Stimulated activated CD8-positive, alpha-beta memory T cell treated with anti-CD3 and anti-CD28 coated beads, Interleukin-4, amount 100 ng/mL, for 1 hour (primary cell): Measurements from ENCODE around the gene RNF115.
"Not testable (repeated sequence)": the region's sequence is repeated elsewhere in the genome, so short reads cannot be mapped to it uniquely, and the experiment has no call there.

ENCODE experiments used
- DNase-seq, 2 donors: peaks; one replicate each; pipeline ENCODE4 v3.0.0-alpha.2; 2020; ENCODE audit warnings: low read depth in 2 of 2, low spot score in 1 of 2

Gene RNF115

DNA sequence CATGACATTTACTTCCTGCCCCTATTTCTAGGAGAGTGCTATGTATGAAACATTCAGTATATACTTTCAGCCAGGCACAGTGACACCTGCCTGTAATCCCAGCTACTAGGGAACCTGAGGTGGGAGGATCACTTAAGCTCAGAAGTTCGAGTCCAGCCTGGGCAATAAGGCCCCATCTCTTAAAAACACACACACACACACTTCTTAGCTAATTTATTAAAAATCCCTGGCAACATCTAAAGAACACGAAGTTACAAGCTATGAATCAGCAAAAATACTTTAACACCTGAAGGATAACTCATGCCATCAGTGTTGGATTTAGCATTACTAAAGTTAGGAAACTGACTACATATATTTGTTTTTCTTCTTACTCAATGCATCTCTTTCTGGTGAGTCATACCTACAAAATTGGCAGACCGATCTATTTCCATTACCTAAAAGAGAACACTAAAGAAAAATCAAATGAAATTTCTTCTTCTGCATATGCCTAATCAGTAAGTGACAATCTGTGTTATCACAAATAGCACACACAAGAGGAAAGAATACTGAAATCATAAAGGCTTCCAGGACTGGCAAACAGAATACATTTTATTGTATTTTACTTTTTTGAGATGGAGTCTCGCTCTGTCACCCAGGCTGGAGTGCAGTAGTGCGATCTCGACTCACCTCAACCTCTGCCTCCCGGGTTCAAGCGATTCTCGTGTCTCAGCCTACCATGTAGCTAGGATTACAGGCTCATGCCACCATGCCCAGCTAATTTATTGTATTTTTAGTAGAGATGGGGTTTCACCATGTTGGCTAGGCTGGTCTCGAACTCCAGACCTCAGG is 41.4 kb downstream of the RNF115 start:
- DNase-seq, result no peak

DNA sequence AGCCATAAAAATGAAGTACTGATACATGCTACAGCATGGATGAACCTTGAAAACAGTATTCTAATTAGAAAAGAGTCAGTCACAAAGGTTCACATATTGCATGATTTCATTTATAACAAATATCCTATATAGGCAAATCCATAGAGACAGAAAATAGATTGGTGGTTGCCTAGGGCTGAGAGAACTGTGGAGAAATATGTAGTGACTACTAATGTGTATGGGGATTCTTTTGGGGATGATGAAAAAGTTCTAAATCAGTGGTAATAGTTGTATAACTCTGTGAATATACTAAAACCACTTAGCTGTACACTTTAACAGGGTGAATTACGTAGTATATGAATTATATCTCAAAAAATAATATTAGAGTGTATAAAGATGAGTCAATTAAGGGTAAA is 45.8 kb downstream of the RNF115 start:
- no peak for DNase-seq

DNA sequence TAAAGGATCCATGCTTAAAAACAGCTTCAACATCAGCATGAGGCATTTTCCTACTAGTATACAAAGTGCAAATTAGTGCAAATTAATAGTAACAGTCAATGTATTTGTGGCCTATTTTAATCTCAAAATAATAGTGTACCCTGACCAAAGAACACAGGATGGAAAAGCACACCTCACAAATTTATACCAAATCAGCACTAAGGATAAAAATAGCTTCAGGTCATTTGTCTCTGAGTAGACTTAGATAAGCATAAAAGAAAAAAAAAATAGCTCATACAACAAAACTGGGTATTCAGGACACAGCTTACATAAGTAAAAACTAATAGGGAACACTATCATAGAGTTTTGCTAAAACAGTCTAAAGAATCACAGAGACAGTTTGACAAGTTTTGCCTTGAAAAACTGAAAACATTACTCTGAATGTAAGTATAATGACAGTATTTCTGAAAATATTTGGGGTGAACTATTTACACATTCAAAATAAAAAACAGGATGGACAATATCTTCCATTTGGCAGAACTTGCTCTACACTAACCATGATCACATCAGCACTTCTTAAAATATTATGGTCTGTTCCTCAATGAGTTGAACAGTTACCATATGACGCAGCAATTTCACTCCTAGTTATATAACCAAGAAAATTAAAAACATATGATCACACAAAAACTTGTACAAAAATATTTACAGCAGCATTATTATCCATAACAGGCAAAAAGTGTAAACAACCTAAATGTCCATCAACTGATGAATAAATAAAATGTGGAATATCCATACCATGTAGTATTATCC is 46.3 kb downstream of the RNF115 start:
- DNase-seq, result no peak

DNA sequence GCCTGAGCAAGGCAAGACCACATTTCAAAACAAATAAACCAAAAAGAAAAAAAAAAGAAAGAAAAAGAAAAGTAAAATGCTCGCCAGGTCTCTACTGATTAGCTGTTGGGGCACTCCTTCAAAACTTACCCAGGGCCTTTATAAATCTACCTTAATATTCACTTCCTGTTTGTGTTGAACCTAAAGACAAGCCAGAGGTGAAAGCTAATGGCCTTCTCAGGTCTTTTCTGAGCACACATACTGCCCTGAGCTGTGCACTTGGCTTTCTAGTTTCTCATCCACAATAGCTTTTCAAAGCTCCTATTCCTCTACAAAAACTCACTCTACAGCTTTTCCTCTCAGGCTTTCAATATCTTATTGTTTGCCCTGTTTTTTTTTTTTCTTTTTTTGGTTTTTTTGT is 50.5 kb downstream of the RNF115 start:
- no peak for DNase-seq

DNA sequence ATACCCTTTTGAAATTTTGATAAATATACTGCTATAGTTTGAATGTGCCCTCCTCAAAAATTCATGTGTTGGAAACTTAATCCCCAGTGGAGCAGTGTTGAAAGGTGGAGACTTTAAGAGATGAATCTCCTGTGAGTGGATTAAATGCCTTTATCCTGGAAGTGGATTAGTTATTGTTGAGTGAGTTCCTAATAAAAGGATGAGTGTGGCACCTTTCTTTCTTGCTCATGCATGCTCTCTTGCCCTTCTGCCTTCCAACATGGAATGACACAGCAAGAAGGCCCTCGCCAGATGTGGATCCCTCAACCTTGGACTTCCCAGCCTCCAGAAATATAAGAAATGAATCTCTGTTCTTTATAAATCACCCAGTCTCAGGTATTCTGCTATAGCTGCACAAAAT is 52.8 kb downstream of the RNF115 start:
- no peak for DNase-seq

DNA sequence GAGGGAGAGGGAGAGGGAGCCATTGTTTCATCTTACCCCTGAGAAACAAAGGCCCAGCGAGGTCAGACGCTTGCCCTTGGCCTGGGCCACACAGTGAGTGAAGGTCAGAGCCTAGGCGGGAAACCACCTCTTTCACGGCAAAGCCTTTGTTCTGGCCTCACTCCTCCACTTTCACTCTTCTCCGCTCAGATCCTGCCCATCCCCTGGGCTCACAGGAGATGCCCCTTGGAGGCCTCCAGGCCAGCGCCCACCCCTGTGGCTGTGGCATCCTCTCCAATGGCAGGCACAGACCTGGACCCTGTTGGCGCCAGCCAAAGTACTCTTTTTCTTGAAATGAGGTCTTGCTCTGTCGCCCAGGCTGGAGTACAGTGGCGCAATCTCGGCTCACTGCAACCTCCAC is 55.9 kb downstream of the RNF115 start:
- DNase-seq, result not testable (repeated sequence)

DNA sequence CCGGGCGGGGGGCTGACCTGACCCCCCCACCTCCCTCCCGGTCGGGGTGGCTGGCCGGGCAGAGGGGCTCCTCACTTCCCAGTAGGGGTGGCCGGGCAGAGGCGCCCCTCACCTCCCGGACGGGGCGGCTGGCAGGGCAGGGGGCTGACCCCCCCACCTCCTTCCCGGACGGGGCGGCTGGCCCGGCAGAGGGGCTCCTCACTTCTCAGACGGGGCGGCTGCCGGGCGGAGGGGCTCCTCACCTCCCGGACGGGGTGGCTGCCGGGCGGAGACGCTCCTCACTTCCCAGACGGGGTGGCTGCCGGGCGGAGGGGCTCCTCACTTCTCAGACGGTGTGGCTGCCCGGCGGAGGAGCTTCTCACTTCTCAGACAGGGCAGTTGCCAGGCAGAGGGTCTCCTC is 57.0 kb downstream of the RNF115 start:
- not testable (repeated sequence) for DNase-seq

DNA sequence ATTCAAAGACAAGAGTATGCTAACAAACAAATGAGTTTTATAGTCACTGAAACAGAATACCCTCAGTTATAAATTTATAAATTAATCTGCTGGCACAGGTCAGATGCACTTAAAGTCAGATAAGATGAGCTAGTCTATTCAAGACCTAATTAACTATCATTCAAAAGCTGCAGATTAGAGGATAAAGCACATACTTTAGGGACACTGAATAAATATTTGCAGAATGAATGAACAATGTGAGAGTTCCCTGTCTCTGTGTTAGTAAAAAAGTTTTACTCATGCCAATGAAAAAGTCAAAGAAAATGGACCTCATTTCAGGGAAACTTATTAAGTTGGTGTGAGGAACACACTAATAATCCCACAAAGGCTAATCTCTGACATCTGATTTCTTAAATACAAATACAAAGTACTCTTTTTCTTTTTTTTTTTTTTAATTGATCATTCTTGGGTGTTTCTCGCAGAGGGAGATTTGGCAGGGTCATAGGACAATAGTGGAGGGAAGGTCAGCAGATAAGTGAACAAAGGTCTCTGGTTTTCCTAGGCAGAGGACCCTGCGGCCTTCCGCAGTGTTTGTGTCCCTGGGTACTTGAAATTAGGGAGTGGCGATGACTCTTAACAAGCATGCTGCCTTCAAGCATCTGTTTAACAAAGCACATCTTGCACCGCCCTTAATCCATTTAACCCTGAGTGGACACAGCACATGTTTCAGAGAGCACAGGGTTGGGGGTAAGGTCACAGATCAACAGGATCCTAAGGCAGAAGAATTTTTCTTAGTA is 58.1 kb downstream of the RNF115 start:
- not testable (repeated sequence) for DNase-seq

DNA sequence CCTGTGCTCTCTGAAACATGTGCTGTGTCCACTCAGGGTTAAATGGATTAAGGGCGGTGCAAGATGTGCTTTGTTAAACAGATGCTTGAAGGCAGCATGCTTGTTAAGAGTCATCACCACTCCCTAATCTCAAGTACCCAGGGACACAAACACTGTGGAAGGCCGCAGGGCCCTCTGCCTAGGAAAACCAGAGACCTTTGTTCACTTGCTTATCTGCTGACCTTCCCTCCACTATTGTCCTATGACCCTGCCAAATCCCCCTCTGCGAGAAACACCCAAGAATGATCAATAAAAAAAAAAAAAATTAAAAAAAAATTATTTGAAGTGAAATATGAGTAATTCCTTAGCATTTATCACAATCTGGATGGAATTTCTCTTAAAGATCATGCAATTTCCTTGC is 58.8 kb downstream of the RNF115 start:
- DNase-seq, result not testable (repeated sequence)

DNA sequence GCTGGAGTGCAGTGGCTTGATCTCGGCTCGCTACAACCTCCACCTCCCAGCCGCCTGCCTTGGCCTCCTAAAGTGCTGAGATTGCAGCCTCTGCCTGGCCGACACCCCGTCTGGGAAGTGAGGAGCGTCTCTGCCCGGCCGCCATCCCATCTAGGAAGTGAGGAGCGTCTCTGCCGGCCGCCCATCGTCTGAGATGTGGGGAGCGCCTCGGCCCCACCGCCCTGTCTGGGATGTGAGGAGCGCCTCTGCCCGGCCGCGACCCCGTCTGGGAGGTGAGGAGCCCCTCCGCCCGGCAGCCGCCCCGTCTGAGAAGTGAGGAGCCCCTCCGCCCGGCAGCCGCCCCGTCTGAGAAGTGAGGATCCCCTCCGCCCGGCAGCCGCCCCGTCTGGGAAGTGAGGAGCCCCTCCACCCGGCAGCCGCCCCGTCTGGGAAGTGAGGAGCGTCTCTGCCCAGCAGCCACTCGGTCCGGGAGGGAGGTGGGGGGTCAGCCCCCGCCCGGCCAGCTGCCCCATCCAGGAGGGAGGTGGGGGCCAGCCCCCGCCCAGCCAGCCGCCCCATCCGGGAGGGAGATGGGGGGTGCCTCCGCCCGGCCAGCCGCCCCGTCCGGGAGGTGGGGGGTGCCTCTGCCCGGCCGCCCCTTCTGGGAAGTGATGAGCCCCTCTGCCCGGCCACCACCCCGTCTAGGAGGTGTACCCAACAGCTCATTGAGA is 59.5 kb downstream of the RNF115 start:
- not testable (repeated sequence) for DNase-seq

DNA sequence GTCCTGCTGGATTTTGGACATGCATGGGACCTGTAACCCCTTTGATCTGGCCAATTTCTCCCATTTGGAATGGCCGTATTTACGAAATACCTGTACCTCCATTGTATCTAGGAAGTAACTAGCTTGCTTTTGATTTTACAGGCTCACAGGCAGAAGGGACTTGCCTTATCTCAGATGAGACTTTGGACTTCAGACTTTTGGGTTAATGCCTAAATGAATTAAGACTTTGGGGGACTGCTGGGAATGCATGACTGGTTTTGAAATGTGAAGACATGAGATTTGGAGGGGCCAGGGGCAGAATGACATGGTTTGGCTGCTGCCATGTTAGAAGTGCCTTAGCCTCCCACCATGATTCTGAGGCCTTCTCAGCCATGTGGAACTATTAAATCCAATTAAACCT is 61.9 kb downstream of the RNF115 start:
- DNase-seq, result not testable (repeated sequence)

DNA sequence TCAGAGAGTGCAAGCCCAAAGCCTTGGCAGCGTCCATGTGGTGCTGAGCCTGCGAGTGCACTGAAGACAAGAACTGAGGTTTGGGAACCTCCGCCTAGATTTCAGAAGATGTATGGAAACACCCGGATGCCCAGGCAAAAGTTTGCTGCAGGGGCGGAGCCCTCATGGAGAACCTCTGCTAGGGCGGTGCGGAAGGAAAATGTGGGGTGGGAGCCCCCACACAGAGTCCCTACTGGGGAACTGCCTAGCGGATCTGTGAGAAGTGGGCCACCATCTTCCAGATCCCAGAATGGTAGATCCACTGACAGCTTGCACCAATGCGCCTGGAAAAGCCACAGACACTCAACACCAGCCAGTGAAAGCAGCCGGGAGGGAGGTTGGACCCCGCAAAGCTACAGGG is 62.4 kb downstream of the RNF115 start:
- DNase-seq, result not testable (repeated sequence)

DNA sequence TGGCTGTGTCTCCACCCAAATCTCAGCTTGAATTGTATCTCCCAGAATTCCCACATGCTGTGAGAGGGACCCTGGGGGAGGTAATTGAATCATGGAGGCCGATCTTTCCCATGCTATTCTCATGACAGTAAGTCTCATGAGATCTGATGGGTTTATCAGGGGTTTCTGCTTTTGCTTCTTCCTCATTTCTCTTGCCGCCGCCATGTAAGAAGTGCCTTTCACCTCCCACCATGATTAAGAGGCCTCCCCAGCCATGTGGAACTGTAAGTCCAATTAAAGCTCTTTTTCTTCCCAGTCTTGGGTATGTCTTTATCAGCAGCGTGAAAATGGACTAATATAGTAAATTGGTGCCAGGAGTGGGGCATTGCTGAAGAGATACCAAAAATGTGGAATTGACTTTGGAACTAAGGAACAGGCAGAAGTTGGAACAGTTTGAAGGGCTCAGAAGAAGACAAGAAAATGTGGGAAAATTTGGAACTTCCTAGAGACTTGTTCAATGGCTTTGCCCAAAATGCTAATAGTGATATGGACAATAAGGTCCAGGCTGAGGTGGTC is 63.4 kb downstream of the RNF115 start:
- not testable (repeated sequence) for DNase-seq

DNA sequence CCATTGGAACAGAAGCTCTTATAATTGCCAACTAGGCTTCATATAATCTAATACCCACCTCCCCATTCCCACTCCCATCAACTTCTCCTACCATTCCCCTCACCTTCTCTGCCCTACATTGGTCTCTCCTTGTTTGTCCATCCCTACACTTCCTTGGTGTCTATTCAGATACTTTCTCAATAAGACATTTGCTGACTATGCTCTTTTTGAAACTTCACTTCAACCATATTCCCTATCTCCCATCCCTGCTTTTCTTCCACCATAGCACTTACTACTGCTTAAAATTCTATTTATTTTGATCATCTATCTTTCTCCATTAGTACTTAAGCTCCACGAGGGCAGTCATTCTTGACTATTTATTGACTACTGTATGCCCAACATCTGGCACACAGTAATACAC is 64.2 kb downstream of the RNF115 start:
- no peak for DNase-seq

DNA sequence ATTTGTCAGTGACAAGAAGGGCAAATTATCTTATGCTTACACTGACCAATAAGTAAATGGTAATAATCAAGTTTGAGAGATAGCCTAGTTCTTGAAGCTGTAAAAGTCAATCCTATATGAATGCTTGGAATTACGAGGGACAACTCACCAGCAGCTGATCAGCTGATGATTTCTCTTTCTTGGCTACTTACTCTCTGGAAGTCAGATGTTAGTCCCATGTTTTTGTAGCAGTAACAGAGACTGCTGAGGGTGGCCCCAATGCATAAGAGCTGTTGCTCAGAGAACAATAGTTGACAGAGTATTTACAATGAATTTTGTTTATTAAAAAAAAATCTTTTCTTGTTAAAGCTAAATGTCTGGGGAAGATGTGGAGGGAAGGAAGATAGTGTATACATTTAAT is 65.3 kb downstream of the RNF115 start:
- DNase-seq, result no peak

DNA sequence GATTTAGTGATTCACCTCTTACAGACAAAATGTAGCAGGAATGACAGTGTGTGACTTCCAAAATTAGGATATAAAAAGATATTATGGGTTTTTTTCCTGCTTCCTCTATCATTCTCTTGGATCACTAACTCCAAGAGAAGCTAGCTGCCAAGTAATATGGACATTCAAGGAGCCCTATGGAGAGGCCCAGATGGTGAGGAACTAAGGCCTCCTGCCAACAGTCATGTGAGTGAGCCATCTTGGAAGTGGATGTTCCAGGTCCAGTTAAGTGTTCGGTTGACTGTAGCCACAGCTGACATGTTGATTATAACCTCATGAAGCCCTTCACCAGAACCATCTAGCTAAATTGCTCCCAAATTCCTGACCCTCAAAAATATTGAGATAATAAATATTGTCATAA is 65.8 kb downstream of the RNF115 start:
- no peak for DNase-seq

DNA sequence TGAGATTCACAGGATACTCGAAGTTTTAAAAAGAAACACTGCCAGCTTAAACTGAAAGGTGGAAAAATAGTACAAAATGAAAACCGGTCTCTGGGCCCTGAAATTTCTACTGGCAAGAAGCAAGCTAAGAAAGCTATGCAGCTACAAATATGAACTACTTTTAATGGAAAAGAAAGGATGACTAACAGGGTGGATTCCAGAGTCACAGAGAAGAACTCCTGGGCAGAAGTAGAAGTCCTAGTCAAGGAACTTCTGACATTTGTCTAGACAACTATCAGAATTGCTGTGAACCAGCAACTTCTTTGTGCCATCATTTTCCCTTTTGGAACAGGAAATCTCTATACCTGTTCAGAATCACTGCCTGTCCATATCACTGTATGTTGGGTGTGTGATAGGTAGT is 66.5 kb downstream of the RNF115 start:
- no peak for DNase-seq

DNA sequence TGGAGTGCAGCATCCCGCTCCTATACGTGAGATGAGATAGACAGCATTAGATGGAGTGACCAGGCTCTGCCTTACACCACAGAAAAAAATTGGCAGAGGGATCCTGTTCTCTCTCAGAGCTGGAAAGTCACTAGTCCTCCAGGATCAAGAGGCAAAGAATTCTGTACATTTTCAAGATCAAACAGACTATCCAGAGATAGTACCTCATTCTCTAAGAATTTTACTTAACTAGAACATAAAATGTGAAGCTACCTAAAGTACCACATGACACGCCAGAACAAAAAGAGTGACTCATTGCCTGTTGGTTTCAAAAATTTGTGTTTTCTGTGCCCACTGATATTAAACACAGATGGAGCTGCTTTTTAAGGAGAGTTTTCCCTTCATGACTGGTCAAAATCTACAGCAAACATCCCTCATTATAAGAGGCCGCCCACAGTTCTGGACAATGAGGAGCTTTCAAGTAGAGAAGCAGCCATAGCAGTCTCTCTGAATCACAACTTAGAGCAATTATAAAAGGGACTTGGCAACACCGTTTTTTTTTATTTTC is 72.3 kb downstream of the RNF115 start:
- no peak for DNase-seq

DNA sequence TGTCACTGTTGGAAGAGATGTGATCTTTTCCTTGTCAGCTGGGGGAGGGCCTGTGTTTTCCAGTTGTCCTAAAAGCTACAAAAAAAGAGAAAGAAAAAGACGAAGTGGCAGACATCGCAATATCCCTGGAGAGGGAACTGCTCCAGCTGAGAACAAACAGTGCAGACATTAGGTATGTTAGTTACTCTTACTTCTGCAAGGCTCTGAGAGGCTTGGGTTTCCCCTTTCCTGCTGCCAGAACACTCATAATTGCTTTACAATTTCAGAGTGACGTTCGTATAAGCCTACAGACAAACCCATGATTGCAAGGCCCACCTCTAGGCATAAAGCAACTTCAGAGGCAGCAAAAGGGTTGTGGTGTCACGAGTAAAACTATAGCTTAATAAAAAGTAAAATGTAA is 73.5 kb downstream of the RNF115 start:
- DNase-seq, result no peak
